HG02571 (cell line): ENCODE results near the gene CAVIN1.
"Not testable (repeated sequence)": the region's sequence is repeated elsewhere in the genome, so short reads cannot be mapped to it uniquely, and the experiment has no call there.

Experiments
- ATAC-seq: cut with Tn5 transposase; IDR thresholded peaks from one replicate; pipeline ENCODE4 v1.9.1; 2021; ENCODE audit warnings: mild to moderate bottlenecking, moderate library complexity; ENCODE audit not compliant: unreplicated experiment

Gene CAVIN1

GRCh38 chr17:42406615-42407288 is 16.3 kb downstream of the CAVIN1 start:
- no peak for ATAC-seq

- peak; percentile 53 for ATAC-seq
These were observed 17.0 kb downstream of the CAVIN1 start for GRCh38 chr17:42405963-42406495.

- no peak for ATAC-seq
These were observed 18.0 kb downstream of the CAVIN1 start for GRCh38 chr17:42405076-42405475.

- no peak for ATAC-seq
These were observed 18.6 kb downstream of the CAVIN1 start for GRCh38 chr17:42404326-42405055.

- ATAC-seq, result no peak
These were observed 19.9 kb downstream of the CAVIN1 start for GRCh38 chr17:42403150-42403549.

GRCh38 chr17:42402117-42402516 is 20.9 kb downstream of the CAVIN1 start:
- ATAC-seq, result no peak

- ATAC-seq, result not testable (repeated sequence)
These were observed 22.1 kb downstream of the CAVIN1 start for GRCh38 chr17:42400844-42401375.

GRCh38 chr17:42399948-42400843 is 22.9 kb downstream of the CAVIN1 start:
- no peak for ATAC-seq

GRCh38 chr17:42399121-42399520 is 23.9 kb downstream of the CAVIN1 start:
- no peak for ATAC-seq

- ATAC-seq, result not testable (repeated sequence)
These were observed 27.5 kb downstream of the CAVIN1 start for GRCh38 chr17:42395601-42396000.

- no peak for ATAC-seq
These were observed 28.2 kb downstream of the CAVIN1 start for GRCh38 chr17:42394838-42395237.

- no peak for ATAC-seq
These were observed 30.2 kb downstream of the CAVIN1 start for GRCh38 chr17:42392692-42393415.

- not testable (repeated sequence) for ATAC-seq
These were observed 31.6 kb downstream of the CAVIN1 start for GRCh38 chr17:42391439-42391838.

- no peak for ATAC-seq
These were observed 33.2 kb downstream of the CAVIN1 start for GRCh38 chr17:42389899-42390298.

GRCh38 chr17:42389135-42389417 is 34.0 kb downstream of the CAVIN1 start:
- ATAC-seq, result peak; percentile 39

GRCh38 chr17:42388381-42389134 is 34.5 kb downstream of the CAVIN1 start, which contains the start of gene STAT3:
TSS of gene STAT3 (minus strand) at chr17:42388442. CDS start at chr17:42348516, 39,926 bp downstream.
- ATAC-seq, result peak; percentile 81

GRCh38 chr17:42387661-42388380 is 35.2 kb downstream of the CAVIN1 start:
- ATAC-seq, result peak; percentile 9

GRCh38 chr17:42386777-42387657 is 36.0 kb downstream of the CAVIN1 start:
- ATAC-seq, result no peak
